ENCODE measurements around the gene B4GALT4.

DNA sequence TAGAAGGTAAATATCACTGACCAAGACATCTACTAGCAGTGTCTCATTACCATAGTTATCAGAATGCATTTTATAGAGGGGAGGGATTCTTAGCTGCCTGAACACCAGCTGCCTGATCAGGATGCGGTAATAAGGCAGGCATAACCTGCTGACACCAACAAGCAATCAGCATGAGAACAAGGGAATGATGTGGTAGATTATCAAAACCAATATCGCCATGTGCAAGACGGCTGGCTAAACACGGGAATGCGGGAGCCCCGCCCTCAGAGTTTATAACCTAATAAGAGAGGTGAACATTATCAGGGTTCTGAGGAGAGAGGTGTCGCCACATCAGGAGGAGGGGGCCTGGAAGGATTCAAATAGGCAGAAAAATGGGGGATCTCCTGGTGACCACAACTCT, 20.5 kb downstream of the B4GALT4 start:
- TF ChIP-seq POLR2A (IDR thresholded peaks at IDR 0.05; ENCODE audit: low read depth, low read length): no peak
- TF ChIP-seq RAD21 (IDR thresholded peaks at IDR 0.05; ENCODE audit: low read length): no peak
- TF ChIP-seq, protein P1, sequence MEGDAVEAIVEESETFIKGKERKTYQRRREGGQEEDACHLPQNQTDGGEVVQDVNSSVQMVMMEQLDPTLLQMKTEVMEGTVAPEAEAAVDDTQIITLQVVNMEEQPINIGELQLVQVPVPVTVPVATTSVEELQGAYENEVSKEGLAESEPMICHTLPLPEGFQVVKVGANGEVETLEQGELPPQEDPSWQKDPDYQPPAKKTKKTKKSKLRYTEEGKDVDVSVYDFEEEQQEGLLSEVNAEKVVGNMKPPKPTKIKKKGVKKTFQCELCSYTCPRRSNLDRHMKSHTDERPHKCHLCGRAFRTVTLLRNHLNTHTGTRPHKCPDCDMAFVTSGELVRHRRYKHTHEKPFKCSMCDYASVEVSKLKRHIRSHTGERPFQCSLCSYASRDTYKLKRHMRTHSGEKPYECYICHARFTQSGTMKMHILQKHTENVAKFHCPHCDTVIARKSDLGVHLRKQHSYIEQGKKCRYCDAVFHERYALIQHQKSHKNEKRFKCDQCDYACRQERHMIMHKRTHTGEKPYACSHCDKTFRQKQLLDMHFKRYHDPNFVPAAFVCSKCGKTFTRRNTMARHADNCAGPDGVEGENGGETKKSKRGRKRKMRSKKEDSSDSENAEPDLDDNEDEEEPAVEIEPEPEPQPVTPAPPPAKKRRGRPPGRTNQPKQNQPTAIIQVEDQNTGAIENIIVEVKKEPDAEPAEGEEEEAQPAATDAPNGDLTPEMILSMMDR (conservative IDR thresholded peaks at IDR 0.05; ENCODE audit: low read depth, low read length): no peak
- TF ChIP-seq, protein P2, sequence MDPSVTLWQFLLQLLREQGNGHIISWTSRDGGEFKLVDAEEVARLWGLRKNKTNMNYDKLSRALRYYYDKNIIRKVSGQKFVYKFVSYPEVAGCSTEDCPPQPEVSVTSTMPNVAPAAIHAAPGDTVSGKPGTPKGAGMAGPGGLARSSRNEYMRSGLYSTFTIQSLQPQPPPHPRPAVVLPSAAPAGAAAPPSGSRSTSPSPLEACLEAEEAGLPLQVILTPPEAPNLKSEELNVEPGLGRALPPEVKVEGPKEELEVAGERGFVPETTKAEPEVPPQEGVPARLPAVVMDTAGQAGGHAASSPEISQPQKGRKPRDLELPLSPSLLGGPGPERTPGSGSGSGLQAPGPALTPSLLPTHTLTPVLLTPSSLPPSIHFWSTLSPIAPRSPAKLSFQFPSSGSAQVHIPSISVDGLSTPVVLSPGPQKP (IDR thresholded peaks at IDR 0.05; ENCODE audit: borderline replicate concordance, low read depth, low read length): no peak
- TF ChIP-seq FOS (IDR thresholded peaks at IDR 0.05; ENCODE audit: low read depth, low read length): no peak
- TF ChIP-seq RCOR1 (IDR thresholded peaks at IDR 0.05; ENCODE audit: insufficient replicate concordance, low read length): no peak
- TF ChIP-seq RFX5 (IDR thresholded peaks at IDR 0.05; ENCODE audit: low read depth, low read length): no peak
- no peak for TF ChIP-seq SMC3 (IDR thresholded peaks at IDR 0.05; ENCODE audit: low read depth, low read length)
- TF ChIP-seq CEBPB (IDR thresholded peaks at IDR 0.05; ENCODE audit: low read depth, low read length): no peak
